CD4-positive, CD25-positive, alpha-beta regulatory T cell (primary cell): ENCODE results near the gene RHBDD3. TPM values are rescaled to one million over a fixed set of nuclear protein-coding genes. Genes with fewer than 3 reads are reported as not detected.

Experiments used
- ATAC-seq, 2 donors: fragments of 150-1000 bp; cut with Tn5 transposase; one replicate each; pipeline ENCODE4 v1.10.0; 2021; ENCODE audit warnings: low read depth in 2 of 2, moderate number of reproducible peaks in 2 of 2, moderate library complexity in 1 of 2
- DNase-seq, 3 donors: peaks; one replicate each; pipeline versions ENCODE4 v3.0.0 to v3.0.0-alpha.2; 2012 to 2022; ENCODE audit warnings: mixed read lengths in 1 of 3
- H3K27ac ChIP-seq: one replicate; pipeline ENCODE4 v1.7.0; 2013; ENCODE audit warnings: mild to moderate bottlenecking, low read length; ENCODE audit not compliant: insufficient read depth, poor library complexity, severe bottlenecking
- H3K27me3 ChIP-seq: one replicate; pipeline ENCODE4 v1.7.0; 2013; ENCODE audit warnings: low read length; ENCODE audit not compliant: control insufficient read depth, insufficient read depth
- H3K36me3 ChIP-seq: one replicate; pipeline ENCODE4 v1.7.0; 2013; ENCODE audit warnings: mild to moderate bottlenecking, low read length, moderate library complexity; ENCODE audit not compliant: control insufficient read depth, insufficient read depth
- H3K4me1 ChIP-seq: 2 replicates; pipeline ENCODE4 v1.7.0; 2013; ENCODE audit warnings: mild to moderate bottlenecking, low read length; ENCODE audit not compliant: insufficient read depth, control insufficient read depth, poor library complexity, severe bottlenecking
- H3K4me3 ChIP-seq: one replicate; pipeline ENCODE4 v1.7.0; 2013; ENCODE audit warnings: low read depth, mild to moderate bottlenecking, low read length, moderate library complexity
- H3K9me3 ChIP-seq, 2 experiments: 1 replicate in 1 of 2; 2 replicates in 1 of 2; pipeline ENCODE4 v1.7.0; 2013; ENCODE audit warnings: low read length in 2 of 2, mild to moderate bottlenecking in 1 of 2, moderate library complexity in 1 of 2; ENCODE audit not compliant: control insufficient read depth in 2 of 2
- H3K27ac Mint-ChIP-seq, 3 donors: one replicate each; pipeline ENCODE4 v1.8.0; 2020 to 2022; ENCODE audit warnings: mild to moderate bottlenecking in 3 of 3, mixed read lengths in 3 of 3, moderate library complexity in 2 of 3
- H3K27me3 Mint-ChIP-seq: one replicate; pipeline ENCODE4 v1.8.0; 2022; ENCODE audit warnings: mild to moderate bottlenecking, mixed read lengths
- H3K36me3 Mint-ChIP-seq: one replicate; pipeline ENCODE4 v1.8.0; 2020; ENCODE audit warnings: mixed read lengths
- H3K4me1 Mint-ChIP-seq, 4 donors: one replicate each; pipeline ENCODE4 v1.8.0; 2020 to 2022; ENCODE audit warnings: mixed read lengths in 4 of 4, mild to moderate bottlenecking in 1 of 4
- H3K4me3 Mint-ChIP-seq, 4 donors: one replicate each; pipeline ENCODE4 v1.8.0; 2020 to 2022; ENCODE audit warnings: mild to moderate bottlenecking in 4 of 4, mixed read lengths in 4 of 4, moderate library complexity in 3 of 4
- H3K9me3 Mint-ChIP-seq, 7 donors: one replicate each; pipeline ENCODE4 v1.8.0; 2020 to 2022; ENCODE audit warnings: mixed read lengths in 7 of 7, mild to moderate bottlenecking in 3 of 7, moderate library complexity in 2 of 7
- polyA plus RNA-seq, 4 donors: library from polyadenylated mRNA; unstranded; fragments of 300-500 nt; fragmentation: Illumina TruSeq; gene quantifications; one replicate each; pipeline ENCODE4 v1.2.3, GENCODE V29; 2021
- total RNA-seq: library from RNA; stranded (reverse); gene quantifications from one replicate; pipeline ENCODE4 v1.2.3, GENCODE V29; 2022

Gene RHBDD3
- total and polyA plus RNA-seq, 5 donors from 2014 or later, result 6.5 to 16.0 (median 10.7) TPM

- DNase-seq (no peak), ATAC-seq (no peak)
- no peaks in the 10 kb centered on the region for H3K9me3 ChIP-seq
- Mint-ChIP-seq H3K4me1 (no peaks in the 10 kb centered on the region), H3K27me3 (peaks cover 16% of the 10 kb centered on the region), H3K36me3 (no peaks in the 10 kb centered on the region), H3K9me3 (no peaks in the 10 kb centered on the region), H3K27ac (no peak overlapping the region), H3K4me3 (no peak overlapping the region)
- H3K36me3 ChIP-seq, result no peaks in the 10 kb centered on the region
- H3K27ac ChIP-seq, result no peak overlapping the region
- no peaks in the 10 kb centered on the region for H3K4me1 ChIP-seq
- no peaks in the 10 kb centered on the region for H3K27me3 ChIP-seq
- H3K4me3 ChIP-seq, result no peak overlapping the region
These were observed 52.5 kb downstream of the RHBDD3 start for GRCh38 chr22:29215012-29215860.

- Mint-ChIP-seq H3K4me3 (no peak overlapping the region), H3K27ac (no peak overlapping the region), H3K27me3 (peaks cover 17% of the 10 kb centered on the region), H3K9me3 (no peaks in the 10 kb centered on the region), H3K4me1 (no peaks in the 10 kb centered on the region), H3K36me3 (no peaks in the 10 kb centered on the region)
- H3K4me1 ChIP-seq, result no peaks in the 10 kb centered on the region
- ATAC-seq (no peak), DNase-seq (no peak)
- H3K9me3 ChIP-seq, result no peaks in the 10 kb centered on the region
- no peak overlapping the region for H3K4me3 ChIP-seq
- H3K27me3 ChIP-seq, result no peaks in the 10 kb centered on the region
- no peak overlapping the region for H3K27ac ChIP-seq
- no peaks in the 10 kb centered on the region for H3K36me3 ChIP-seq
These were observed 53.5 kb downstream of the RHBDD3 start for GRCh38 chr22:29214232-29214631.

- H3K4me1 Mint-ChIP-seq, result no peaks in the 10 kb centered on the region
- H3K4me1 ChIP-seq, result no peaks in the 10 kb centered on the region
- no peak for DNase-seq
- no peaks in the 10 kb centered on the region for H3K27me3 ChIP-seq
- no peaks in the 10 kb centered on the region for H3K9me3 ChIP-seq
- no peak overlapping the region for H3K4me3 ChIP-seq
- ATAC-seq, result no peak
- no peaks in the 10 kb centered on the region for H3K36me3 ChIP-seq
- H3K27ac Mint-ChIP-seq, result no peak overlapping the region
- no peak overlapping the region for H3K27ac ChIP-seq
- H3K27me3 Mint-ChIP-seq, result peaks cover 17% of the 10 kb centered on the region
- no peak overlapping the region for H3K4me3 Mint-ChIP-seq
- no peaks in the 10 kb centered on the region for H3K9me3 Mint-ChIP-seq
- no peaks in the 10 kb centered on the region for H3K36me3 Mint-ChIP-seq
These were observed 54.3 kb downstream of the RHBDD3 start for GRCh38 chr22:29213493-29213892.

GRCh38 chr22:29212743-29213142 is 55.0 kb downstream of the RHBDD3 start:
- ATAC-seq, result no peak
- H3K9me3 ChIP-seq, result no peaks in the 10 kb centered on the region
- no peak overlapping the region for H3K4me3 Mint-ChIP-seq
- no peaks in the 10 kb centered on the region for H3K36me3 ChIP-seq
- no peak overlapping the region for H3K27ac ChIP-seq
- H3K27me3 ChIP-seq, result no peaks in the 10 kb centered on the region
- no peaks in the 10 kb centered on the region for H3K4me1 Mint-ChIP-seq
- peaks cover 9% of the 10 kb centered on the region for H3K27me3 Mint-ChIP-seq
- no peak overlapping the region for H3K27ac Mint-ChIP-seq
- H3K9me3 Mint-ChIP-seq, result no peaks in the 10 kb centered on the region
- no peak for DNase-seq
- no peaks in the 10 kb centered on the region for H3K36me3 Mint-ChIP-seq
- H3K4me1 ChIP-seq, result no peaks in the 10 kb centered on the region
- no peak overlapping the region for H3K4me3 ChIP-seq

- Histone ChIP-seq H3K27me3 (no peaks in the 10 kb centered on the region), H3K36me3 (no peaks in the 10 kb centered on the region), H3K4me1 (no peaks in the 10 kb centered on the region), H3K9me3 (no peaks in the 10 kb centered on the region), H3K27ac (no peak overlapping the region), H3K4me3 (no peak overlapping the region)
- Mint-ChIP-seq H3K36me3 (no peaks in the 10 kb centered on the region), H3K9me3 (no peaks in the 10 kb centered on the region), H3K4me3 (no peak overlapping the region), H3K4me1 (peaks cover 0 to 3% (median 1%) of the 10 kb centered on the region in 4 donors), H3K27ac (peak overlapping the region in 1 of 3 donors; percentile 67), H3K27me3 (peaks cover 21% of the 10 kb centered on the region)
- DNase-seq (no peak), ATAC-seq (no peak)
These were observed 56.3 kb downstream of the RHBDD3 start for GRCh38 chr22:29211466-29211865.

GRCh38 chr22:29211066-29211465 is 56.7 kb downstream of the RHBDD3 start:
- no peak overlapping the region for H3K4me3 ChIP-seq
- H3K4me1 ChIP-seq, result no peaks in the 10 kb centered on the region
- Mint-ChIP-seq H3K4me3 (no peak overlapping the region), H3K27ac (no peak overlapping the region), H3K36me3 (no peaks in the 10 kb centered on the region), H3K4me1 (peaks cover 0 to 5% (median 2%) of the 10 kb centered on the region in 4 donors), H3K27me3 (peaks cover 24% of the 10 kb centered on the region), H3K9me3 (no peaks in the 10 kb centered on the region)
- no peaks in the 10 kb centered on the region for H3K36me3 ChIP-seq
- DNase-seq (no peak), ATAC-seq (no peak)
- no peak overlapping the region for H3K27ac ChIP-seq
- H3K9me3 ChIP-seq, result no peaks in the 10 kb centered on the region
- no peaks in the 10 kb centered on the region for H3K27me3 ChIP-seq

Other genes with a start within 250 kb of the RHBDD3 start
- gene C22orf31, start 206.2 kb downstream of the RHBDD3 start, total RNA-seq, result not detected
- gene C22orf31, start 206.2 kb downstream of the RHBDD3 start, polyA plus RNA-seq, result not detected
- 0.10 TPM for gene KREMEN1, start 194.9 kb downstream of the RHBDD3 start, total RNA-seq
- gene KREMEN1, start 194.9 kb downstream of the RHBDD3 start, polyA plus RNA-seq, result not detected
- 1.3 TPM for gene EMID1, start 62.1 kb downstream of the RHBDD3 start, total RNA-seq
- gene EMID1, start 62.1 kb downstream of the RHBDD3 start, polyA plus RNA-seq, result under 1 TPM in 1 of 4 donors, not detected in 3; 0.40 TPM
- 338 TPM for gene EWSR1, start 287 bp upstream of the RHBDD3 start, total RNA-seq
- 100 to 1,000 TPM; 175 to 215 (median 194) TPM for gene EWSR1, start 287 bp upstream of the RHBDD3 start, polyA plus RNA-seq
- 1.8 TPM for gene GAS2L1, start 38.7 kb upstream of the RHBDD3 start, total RNA-seq
- gene GAS2L1, start 38.7 kb upstream of the RHBDD3 start, polyA plus RNA-seq, result under 1 TPM in 1 of 4 donors, not detected in 3; 0.22 TPM
- gene RASL10A, start 47.7 kb upstream of the RHBDD3 start, total RNA-seq, result not detected
- gene RASL10A, start 47.7 kb upstream of the RHBDD3 start, polyA plus RNA-seq, result not detected
- gene AP1B1, start 120.6 kb upstream of the RHBDD3 start, total RNA-seq, result 40.8 TPM
- gene AP1B1, start 120.6 kb upstream of the RHBDD3 start, polyA plus RNA-seq, result 10 to 100 TPM; 11.7 to 15.8 (median 14.1) TPM
- not detected for gene RFPL1, start 170.6 kb upstream of the RHBDD3 start, total RNA-seq
- not detected for gene RFPL1, start 170.6 kb upstream of the RHBDD3 start, polyA plus RNA-seq
- 0.32 TPM for gene NEFH, start 212.2 kb upstream of the RHBDD3 start, total RNA-seq
- under 1 TPM; 0.08 to 0.49 (median 0.25) TPM for gene NEFH, start 212.2 kb upstream of the RHBDD3 start, polyA plus RNA-seq